ENCODE results near the gene RNF224.
A peak's percentile ranks its signal among the peaks of the same experiment; 100 is the strongest.

RNF224 gene

DNA sequence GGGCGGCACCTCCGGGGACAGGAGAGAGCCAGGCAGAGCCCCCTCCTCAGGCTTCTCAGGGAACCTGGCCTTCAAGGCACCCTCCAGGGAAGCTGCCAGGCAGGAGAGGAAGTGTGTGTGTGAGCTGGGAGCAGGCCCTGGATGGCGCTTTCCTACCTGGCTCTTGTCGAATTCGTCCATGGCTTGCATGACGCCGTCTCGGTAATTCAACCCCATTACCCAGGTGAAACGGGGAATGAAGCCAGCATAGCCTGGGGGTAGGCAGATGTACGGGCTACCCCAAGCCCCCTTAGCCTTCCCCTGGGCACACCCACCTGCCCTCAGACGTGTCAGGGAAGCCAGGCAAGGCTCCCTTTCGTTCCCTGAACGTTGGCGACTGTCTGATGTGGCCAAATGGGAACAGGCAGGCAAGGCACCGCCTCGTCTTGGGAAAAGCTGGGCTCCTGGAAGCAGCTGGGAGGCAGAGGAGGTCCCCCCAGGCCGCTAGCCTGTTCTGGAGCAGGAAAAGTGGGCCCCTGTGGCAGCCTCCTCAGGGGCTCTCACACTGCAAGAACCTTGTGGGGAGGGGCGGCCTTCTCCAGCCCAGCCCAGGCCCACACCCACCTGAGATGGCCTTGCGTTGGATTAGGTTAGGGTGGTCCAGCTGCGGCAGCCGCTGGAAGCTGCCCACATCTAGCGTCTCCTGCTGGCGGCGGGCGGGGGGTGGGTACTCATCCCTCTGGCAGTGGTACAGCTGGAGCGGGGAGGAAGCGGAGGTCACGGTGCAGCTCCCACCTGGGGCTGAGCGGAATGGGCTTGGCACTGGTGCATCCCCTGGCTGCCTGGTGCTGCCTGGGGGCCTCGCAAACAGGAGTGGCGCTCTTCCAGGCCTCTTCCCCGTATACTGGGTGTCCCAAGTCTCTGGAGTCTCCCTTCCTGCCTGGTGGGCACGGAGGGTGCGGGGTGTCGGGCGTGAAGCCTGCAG, 17.5 kb downstream of the RNF224 start:
- H3K27me3 ChIP-seq (ENCODE audit: control insufficient read depth, insufficient read depth, low read length): no peaks in the 10 kb centered on the region
- no peak overlapping the region for H3K9ac ChIP-seq (ENCODE audit: low read length)
- no peak overlapping the region for H3K27ac ChIP-seq (ENCODE audit: low read depth, low read length)
- no peak overlapping the region for H3K4me3 ChIP-seq (ENCODE audit: low read length)
- peaks cover 9% of the 10 kb centered on the region for H3K4me1 ChIP-seq (ENCODE audit: control insufficient read depth, insufficient read depth, low read length)
- peaks cover 11% of the 10 kb centered on the region for H3K36me3 ChIP-seq (ENCODE audit: control insufficient read depth, insufficient read depth, low read length)

DNA sequence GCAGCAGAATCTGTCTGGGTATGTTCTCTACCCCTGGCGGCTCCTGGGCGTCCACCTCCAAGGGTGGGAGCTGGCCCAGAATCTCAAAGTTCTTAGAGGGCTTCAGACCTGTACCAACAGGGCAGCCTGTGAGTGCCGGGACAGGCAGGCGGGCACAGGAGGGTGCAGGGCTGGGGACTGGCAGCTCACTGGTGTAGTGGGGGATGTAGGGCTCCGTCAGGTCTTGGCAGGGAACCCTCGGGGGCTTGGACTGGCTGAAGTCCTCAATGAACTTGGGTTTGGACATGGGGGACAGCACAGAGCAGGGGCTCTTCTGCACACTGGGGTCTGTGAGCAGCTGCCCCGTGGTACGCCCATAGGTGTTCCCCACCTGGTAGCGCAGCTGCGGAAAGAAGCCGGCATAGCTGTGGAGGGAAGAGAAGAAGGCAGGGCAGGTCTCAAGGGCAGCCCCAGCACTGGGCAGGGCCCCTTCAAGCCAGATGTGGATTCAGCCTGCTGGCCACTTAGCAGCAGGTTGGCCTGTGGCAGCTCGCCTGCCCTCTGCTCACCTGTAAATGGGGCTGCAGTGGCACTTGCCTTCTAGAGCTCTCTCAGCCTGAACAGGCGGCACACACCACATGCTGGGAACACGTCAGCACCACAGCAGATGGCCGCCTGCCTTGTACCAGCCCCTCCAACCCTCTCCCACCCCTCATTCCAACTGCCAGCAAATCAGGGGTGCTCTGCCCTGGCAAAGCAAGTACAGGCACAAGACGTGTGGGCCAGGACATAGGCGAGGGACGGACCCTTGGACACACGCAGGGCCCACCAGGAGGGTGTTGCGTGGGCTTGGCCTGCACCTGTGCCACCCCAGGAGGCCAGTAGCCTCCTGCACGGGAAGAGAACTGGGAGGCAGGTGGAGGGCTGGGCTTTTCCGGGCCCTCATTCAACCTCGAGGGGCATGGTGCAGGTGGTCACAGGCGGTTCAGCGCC, 18.4 kb downstream of the RNF224 start:
- Histone ChIP-seq H3K27me3 (ENCODE audit: control insufficient read depth, insufficient read depth, low read length) (no peaks in the 10 kb centered on the region), H3K27ac (ENCODE audit: low read depth, low read length) (no peak overlapping the region), H3K4me3 (ENCODE audit: low read length) (no peak overlapping the region), H3K9ac (ENCODE audit: low read length) (no peak overlapping the region), H3K36me3 (ENCODE audit: control insufficient read depth, insufficient read depth, low read length) (peaks cover 11% of the 10 kb centered on the region), H3K4me1 (ENCODE audit: control insufficient read depth, insufficient read depth, low read length) (peaks cover 9% of the 10 kb centered on the region)

DNA sequence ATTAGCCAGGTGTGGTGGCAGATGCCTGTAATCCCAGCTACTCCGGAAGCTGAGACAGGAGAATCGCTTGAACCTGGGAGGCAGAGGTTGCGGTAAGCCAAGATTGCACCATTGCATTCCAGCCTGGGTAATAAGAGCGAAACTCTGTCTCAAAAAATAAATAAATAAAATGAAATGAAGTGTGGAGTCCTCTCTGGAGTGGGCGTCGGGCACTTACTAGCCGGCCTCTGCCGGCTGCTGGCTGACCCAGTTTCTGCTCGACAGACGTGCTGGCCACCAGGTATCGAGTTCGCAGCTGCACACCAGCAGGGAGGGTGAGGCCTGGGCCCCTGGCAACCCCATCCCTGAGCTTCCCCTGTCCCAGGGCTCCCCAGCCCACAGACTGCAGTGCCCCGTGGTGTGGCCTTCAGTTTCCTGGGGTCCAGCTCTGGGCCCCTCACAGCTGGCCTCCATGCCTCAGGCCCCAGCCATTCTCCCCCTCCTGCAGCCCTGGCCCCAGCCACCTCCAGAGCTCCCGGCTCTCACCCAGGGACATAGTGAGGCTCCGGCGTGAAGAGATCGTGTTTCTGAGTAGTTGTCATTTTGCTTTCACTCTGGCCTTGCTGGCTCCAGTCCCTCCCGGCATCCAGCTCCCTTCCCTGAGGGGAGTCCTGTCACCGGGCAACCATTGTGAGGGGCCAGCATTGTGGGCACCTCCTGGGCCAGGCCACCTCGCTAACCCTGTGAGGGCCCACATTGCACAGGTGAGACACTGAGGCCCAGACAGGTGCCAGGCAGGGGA, 20.0 kb downstream of the RNF224 start:
- Histone ChIP-seq H3K9ac (ENCODE audit: low read length) (no peak overlapping the region), H3K27ac (ENCODE audit: low read depth, low read length) (no peak overlapping the region), H3K27me3 (ENCODE audit: control insufficient read depth, insufficient read depth, low read length) (no peaks in the 10 kb centered on the region), H3K4me1 (ENCODE audit: control insufficient read depth, insufficient read depth, low read length) (peaks cover 6% of the 10 kb centered on the region), H3K36me3 (ENCODE audit: control insufficient read depth, insufficient read depth, low read length) (peaks cover 9% of the 10 kb centered on the region), H3K4me3 (ENCODE audit: low read length) (no peak overlapping the region)

- H3K27me3 ChIP-seq (ENCODE audit: control insufficient read depth, insufficient read depth, low read length): no peaks in the 10 kb centered on the region
- peaks cover 6% of the 10 kb centered on the region for H3K36me3 ChIP-seq (ENCODE audit: control insufficient read depth, insufficient read depth, low read length)
- H3K4me1 ChIP-seq (ENCODE audit: control insufficient read depth, insufficient read depth, low read length): peaks cover under 1% of the 10 kb centered on the region
- no peak overlapping the region for H3K9ac ChIP-seq (ENCODE audit: low read length)
- no peak overlapping the region for H3K4me3 ChIP-seq (ENCODE audit: low read length)
- H3K27ac ChIP-seq (ENCODE audit: low read depth, low read length): no peak overlapping the region
Observed at GRCh38 chr9:137247916-137248175, 20.5 kb downstream of the RNF224 start.

DNA sequence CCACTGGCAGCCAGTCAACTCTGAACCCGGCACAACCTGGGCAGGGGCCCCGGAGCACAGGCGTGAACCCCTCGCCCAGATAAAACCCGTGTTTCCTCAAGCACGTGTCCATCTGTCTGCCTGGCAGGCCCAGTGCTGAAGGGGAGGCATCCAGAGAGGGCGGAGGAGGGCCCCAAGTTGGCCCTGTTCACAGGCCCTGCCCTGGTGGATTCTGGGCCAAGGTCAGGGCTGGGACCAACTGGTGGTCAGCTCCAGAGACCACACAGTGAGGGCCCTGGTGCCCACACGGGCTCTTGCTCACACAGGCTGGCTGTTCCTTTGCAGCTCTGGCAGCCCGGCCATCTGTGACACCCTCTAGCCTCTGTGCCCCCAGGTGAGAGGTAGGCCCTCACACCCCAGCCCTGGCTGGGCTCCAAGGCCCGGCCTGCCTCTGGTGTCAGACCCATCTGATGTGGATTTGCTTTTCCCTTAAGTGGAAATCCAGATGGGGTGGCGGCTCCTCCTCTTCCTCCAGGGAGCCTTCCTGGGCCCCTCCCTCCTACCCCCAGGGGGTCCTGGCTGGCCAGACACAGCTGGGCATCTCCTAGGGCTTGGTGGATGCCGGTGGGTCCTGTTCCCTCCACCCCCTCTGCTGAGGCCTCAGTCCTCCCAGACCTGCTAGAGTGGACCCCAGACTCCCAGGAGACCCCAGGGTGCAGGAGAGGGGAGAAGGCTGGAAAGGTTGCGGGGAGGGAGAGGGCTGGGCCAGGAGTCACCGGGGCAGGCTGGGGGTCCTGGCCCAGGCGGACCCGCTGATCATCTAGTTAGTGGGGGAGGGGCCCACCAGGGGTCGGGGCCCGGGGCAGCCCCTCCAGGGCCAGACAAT, 23.3 kb downstream of the RNF224 start:
- no peak overlapping the region for H3K27ac ChIP-seq (ENCODE audit: low read depth, low read length)
- H3K9ac ChIP-seq (ENCODE audit: low read length): no peak overlapping the region
- H3K4me1 ChIP-seq (ENCODE audit: control insufficient read depth, insufficient read depth, low read length): no peaks in the 10 kb centered on the region

GRCh38 chr9:137251194-137251461, 23.8 kb downstream of the RNF224 start, which contains the start of gene STPG3:
Gene STPG3, plus strand, starts transcription at chr9:137251286. Its CDS starts 1 bp downstream, at chr9:137251287.
- H3K9ac ChIP-seq (ENCODE audit: low read length): no peak within 1 kb of the TSS
- H3K36me3 ChIP-seq (ENCODE audit: control insufficient read depth, insufficient read depth, low read length): no peaks in the 10 kb centered on the region
- peaks cover 3% of the 10 kb centered on the region for H3K4me1 ChIP-seq (ENCODE audit: control insufficient read depth, insufficient read depth, low read length)
- H3K27ac ChIP-seq (ENCODE audit: low read depth, low read length): no peak within 1 kb of the TSS
- no peak within 1 kb of the TSS for H3K4me3 ChIP-seq (ENCODE audit: low read length)
- no peaks in the 10 kb centered on the region for H3K27me3 ChIP-seq (ENCODE audit: control insufficient read depth, insufficient read depth, low read length)

More for the DNA sequence above, 23.3 kb downstream of the RNF224 start:
- no peak overlapping the region for H3K4me3 ChIP-seq (ENCODE audit: low read length)
- H3K27me3 ChIP-seq (ENCODE audit: control insufficient read depth, insufficient read depth, low read length): no peaks in the 10 kb centered on the region
- no peaks in the 10 kb centered on the region for H3K36me3 ChIP-seq (ENCODE audit: control insufficient read depth, insufficient read depth, low read length)

- Histone ChIP-seq H3K4me3 (ENCODE audit: low read length) (no peak overlapping the region), H3K27ac (ENCODE audit: low read depth, low read length) (no peak overlapping the region), H3K27me3 (ENCODE audit: control insufficient read depth, insufficient read depth, low read length) (no peaks in the 10 kb centered on the region), H3K36me3 (ENCODE audit: control insufficient read depth, insufficient read depth, low read length) (no peaks in the 10 kb centered on the region), H3K9ac (ENCODE audit: low read length) (no peak overlapping the region), H3K4me1 (ENCODE audit: control insufficient read depth, insufficient read depth, low read length) (peaks cover 8% of the 10 kb centered on the region)
Observed at GRCh38 chr9:137251490-137252268, 24.4 kb downstream of the RNF224 start.

DNA sequence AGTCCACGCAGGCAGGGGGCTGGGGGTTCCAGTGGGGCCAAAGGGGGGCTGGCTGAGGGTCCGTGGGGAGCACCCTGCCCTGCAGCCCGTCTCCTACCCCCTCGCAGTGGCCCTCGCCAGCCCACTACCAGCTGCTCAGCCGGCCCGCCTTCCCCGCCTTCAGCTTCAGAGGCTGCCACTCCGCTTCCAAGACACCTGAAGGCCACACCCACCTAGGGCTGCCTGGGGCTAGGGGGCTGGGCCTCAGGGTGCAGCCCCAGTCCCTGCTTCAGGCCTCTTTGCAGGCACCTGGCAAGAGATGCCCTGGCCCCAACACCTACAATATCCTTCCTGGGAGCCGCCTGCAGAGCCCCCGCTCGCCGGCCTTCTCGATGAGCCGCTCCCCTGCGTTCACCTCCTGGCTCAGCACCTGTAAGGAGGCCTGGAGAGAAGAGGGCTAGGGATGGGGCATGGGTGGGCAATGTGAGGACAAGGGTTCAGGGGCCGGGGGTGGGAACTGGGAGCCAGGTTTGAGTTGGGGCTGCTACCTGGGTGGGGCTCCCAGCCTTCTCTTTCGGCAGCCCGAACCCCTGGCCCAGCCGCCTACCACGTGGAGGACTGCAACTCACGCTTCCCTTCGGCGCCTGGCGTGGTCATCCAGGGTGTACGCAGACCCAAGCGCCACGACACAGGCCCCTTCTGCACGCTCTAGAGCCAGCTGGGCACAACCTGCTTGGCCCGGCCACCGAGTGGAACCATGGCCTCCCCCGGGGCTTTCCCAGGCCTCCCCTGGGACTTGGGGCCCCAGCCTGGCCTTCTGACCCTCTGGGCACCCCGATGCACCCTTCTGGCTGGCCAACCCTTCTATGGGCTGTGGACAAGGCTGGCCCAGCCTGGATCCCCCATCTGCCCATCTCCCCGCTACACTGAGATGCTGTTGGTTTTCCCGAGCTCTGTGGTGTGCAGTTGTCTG, 25.5 kb downstream of the RNF224 start:
- no peaks in the 10 kb centered on the region for H3K36me3 ChIP-seq (ENCODE audit: control insufficient read depth, insufficient read depth, low read length)
- H3K27ac ChIP-seq (ENCODE audit: low read depth, low read length): no peak overlapping the region
- no peak overlapping the region for H3K4me3 ChIP-seq (ENCODE audit: low read length)
- H3K4me1 ChIP-seq (ENCODE audit: control insufficient read depth, insufficient read depth, low read length): peaks cover 10% of the 10 kb centered on the region
- no peak overlapping the region for H3K9ac ChIP-seq (ENCODE audit: low read length)
- H3K27me3 ChIP-seq (ENCODE audit: control insufficient read depth, insufficient read depth, low read length): no peaks in the 10 kb centered on the region

GRCh38 chr9:137253717-137254623, 26.7 kb downstream of the RNF224 start:
- Histone ChIP-seq H3K27me3 (ENCODE audit: control insufficient read depth, insufficient read depth, low read length) (no peaks in the 10 kb centered on the region), H3K27ac (ENCODE audit: low read depth, low read length) (no peak overlapping the region), H3K36me3 (ENCODE audit: control insufficient read depth, insufficient read depth, low read length) (no peaks in the 10 kb centered on the region), H3K9ac (ENCODE audit: low read length) (peak overlapping the region; percentile 62), H3K4me3 (ENCODE audit: low read length) (peak overlapping the region; percentile 92), H3K4me1 (ENCODE audit: control insufficient read depth, insufficient read depth, low read length) (peaks cover 10% of the 10 kb centered on the region)

Data from rectal smooth muscle tissue (tissue), 1 donor.